GM18858 (cell line): ENCODE results near the gene CYB5RL.
"Not testable (repeated sequence)": the region's sequence is repeated elsewhere in the genome, so short reads cannot be mapped to it uniquely, and the experiment has no call there.

Source experiments
- ATAC-seq: cut with Tn5 transposase; IDR thresholded peaks from one replicate; pipeline ENCODE4 v1.9.1; 2021; ENCODE audit not compliant: unreplicated experiment

The CYB5RL gene

DNA sequence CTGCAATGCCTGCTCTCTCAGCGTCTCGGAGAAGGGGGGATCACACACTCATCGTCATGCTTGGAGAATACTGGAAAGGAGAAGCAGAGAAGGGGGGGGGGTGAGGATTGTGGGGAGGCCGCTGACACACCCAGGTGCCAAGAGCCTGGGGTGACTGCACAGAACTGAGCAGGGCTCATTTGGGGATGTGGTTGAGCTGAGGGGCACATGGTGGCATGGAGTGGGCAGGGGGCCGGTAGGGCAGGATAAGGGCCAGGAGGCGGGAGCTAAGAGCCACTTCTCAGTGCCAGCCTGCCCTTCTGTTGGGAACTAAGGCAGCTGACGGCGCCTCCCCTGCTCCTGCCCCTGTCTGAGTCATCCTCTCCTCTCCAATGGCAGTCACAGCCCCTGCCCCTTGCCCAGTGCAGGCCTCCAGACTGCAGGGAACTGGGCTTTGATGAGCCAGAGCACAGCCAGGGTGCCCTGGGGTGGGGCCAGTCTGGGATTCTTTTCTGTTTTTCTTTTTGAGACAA, 27.3 kb upstream of the CYB5RL start:
- no peak for ATAC-seq

DNA sequence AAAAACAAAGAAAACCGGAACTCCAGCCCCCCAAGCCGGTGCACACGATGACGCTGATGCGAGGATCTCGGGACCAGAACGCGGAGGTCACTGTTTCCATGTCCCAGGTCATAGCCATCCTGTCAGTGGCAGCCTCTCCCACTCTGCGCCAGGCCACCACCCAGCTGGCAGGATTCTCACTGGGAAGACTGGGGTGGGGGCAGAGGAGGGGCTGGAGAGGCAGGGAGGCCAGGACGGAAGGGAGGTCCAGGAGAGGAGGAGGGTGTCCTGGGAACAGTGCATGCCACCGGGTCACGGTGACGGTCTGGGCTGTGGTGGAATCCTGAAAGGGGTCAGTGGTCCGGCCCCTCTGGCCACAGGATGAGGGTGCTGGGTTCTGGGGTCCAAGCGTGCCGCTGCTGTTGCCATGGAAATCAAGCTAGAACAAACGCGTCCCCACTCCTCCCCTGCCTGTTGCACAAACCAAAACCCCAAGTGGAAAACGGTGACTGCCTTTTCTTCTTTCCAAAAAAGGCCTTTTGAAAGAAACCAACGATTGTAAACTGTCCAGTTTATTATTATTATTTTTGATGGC, 26.2 kb upstream of the CYB5RL start:
- ATAC-seq = no peak

DNA sequence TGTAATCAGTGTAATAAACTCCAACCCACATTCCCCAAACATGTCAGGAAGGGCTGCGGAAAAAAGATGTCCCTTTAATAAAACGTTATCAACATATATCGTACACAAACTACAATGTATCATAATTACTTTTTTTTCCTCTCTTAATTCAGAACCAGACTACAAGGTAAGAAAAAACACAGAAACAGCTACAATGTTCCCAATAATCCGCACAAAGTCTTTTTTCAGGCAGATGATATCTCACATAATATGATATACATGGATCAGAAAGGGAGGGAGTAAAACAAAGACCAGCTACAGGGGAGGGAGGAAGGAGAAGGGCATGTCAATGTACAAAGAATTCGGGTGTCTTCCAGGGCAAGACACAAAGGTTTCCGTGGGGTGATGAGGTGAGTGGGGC, 25.5 kb upstream of the CYB5RL start:
- ATAC-seq = no peak

DNA sequence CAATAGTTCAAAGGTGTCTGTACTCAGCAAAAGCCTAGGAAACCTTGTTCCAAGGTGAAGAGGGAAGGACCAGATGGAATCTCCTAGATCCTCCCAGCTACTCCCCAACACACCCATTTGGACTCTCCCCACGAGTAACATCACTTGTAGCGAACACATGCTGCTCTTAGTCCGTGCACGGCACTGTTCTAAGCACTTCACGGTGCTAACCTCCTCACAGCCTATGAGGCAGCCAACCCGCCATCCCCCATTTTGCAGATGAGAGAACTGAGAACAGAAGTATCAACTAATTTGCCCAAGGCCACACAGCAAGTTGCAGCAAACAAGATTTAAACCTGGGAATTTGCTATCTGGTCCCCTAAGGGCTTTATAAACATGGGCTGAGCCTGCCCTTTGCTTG, 24.4 kb upstream of the CYB5RL start:
- ATAC-seq = no peak

DNA sequence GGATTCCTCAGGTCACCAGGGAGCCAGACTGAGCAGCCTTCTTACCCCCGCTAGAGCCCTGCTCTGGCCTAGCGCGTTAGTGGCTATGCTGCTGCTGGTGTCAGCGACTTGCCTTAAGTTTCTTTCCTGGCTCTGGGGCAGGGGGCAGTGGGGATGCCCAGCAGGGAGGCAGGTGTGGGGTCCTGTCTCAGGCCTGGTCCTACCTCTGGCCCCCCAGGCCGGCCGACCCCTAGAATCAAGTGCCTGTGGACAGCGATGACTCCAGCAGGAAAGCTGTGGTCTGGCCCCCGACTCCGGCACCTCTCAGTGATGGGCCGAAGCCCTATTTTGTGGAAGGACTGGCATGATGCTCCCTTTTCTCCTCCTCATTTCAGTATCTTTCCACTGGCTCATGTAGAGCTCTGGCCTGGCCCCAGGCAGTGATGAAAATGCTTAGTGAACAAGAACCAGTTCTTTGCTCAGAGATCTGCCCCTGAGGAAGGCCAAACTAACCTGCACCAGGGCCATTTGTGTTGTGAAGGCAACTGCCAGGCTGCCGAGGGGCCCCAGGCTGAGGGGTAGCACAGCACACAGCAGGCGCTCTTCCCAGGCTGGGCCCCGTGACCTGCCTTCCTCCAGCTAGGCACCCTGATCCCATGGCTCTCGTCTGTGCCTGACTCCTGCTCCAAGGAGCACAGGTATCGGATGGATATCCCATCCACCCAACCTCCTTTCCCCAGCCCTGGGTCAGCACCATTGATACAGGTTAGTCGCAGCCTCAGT, 23.8 kb upstream of the CYB5RL start:
- no peak for ATAC-seq

DNA sequence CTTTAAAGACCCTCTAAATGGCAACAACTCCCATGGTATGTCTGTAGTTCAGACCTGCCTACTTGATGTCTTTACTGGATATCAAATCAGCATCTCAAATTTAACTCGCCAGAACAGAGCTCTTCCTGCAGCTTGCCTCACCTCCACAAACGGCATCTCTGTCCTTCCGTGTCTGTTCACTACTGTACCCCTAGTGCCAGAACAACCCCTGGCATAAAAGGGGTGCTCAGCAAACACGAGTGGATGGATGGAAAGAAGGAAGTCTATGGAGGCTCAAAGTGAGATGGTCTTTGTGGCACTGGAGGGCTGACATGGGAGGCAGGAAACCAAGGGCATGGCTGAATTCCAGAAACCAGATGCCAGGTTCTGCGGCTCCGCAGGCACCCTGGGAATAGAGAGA, 22.9 kb upstream of the CYB5RL start:
- no peak for ATAC-seq

DNA sequence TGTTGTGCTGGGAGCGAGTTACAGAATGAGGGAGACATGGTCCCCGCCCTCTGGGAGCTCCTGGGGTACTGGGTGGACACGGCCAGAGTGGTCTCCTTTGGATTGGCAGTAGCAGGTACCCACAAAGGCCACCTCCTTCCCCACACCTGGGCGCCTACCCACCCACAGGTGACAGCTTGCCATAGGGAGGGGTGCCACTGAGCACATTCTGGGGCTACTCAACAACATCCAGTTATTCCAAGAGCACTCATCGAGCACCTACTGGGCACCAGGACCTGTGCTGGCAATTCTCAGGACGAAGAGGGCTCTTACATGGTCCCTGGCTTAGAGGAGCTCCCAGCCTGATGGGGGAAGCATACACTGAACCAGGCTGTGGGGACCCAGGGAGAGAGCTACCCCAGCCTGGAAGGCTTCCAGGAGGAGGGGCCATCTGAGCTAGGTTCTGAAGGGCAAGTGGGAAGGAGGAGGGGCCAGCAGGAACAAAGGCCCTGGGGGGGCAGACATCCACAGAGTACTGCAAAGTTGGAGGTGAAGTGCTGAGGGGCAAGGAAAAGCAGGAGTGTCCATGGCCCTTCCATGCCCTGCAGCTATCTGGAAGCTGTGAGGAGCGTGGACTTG, 22.1 kb upstream of the CYB5RL start:
- ATAC-seq = no peak

DNA sequence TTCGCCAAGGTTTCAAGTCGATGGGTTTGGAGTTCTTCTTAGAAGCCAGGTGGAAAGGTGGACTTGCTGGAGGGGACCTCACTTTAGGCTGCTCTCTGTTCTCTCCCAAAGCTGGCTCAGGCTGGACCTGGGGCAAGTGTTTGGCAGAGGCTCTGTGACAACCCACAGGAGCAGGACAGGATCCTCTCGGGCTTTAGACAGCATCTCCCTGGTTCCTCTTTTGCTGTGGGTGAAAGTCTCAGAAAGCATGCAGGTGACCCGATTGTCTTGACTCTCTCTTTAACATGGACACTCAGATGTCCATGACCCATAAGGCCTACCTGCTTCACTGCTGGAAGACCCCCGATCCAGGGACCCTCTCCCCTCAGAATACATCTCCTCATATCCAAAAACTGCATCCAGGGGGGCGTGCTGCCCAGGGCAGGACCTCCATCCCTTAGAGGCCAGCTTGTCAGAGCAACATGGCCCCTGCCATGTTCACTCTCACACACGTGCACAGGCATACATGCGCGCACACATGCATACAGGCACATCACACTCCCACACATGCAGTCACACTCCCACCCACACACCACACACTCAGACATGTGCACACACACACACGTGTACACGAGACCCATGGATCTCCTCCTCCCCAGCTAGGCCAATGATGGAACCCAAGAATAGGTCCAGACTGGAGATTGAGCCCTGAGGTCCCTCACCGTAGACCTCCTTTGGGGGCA, 21.4 kb upstream of the CYB5RL start:
- ATAC-seq = no peak

DNA sequence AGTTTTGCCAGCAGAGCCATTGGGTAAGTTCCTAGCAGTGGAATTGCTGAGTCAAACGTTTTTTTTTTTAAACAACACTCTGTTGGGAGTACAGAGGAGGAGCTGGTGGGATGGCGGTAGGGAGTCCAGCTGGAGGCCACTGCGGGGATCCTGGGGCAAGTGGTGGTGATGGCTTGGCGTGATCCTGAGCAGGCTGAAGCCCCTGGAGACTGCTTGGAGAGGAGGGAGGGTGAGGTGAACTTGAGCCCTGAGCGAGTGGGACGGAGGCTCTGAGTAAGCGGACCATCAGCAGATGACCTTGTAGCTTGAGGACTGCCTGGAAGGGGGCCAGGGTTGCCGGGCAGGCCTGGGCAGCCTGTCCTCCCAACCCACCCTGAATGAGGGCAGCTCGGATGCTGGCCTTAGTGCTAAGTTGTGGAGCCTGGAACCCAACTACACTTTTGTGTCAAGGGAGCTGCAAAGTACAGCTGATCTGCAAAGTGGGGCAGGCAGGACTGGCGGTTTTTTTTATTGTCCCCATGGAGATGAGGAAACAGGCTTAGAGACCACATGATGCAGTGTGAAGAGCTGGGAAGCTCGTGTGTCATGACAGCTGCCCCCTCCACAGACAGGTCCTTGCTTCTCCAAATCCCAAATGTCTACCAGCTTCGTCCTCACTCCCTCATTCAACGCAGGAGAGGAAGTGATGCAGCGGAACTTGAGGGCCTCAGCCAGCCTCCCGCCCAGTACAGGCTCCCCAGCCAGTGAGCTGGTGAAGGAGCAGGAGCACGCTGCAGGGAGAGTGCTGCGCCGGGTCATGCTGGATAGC, 20.4 kb upstream of the CYB5RL start:
- ATAC-seq = no peak

DNA sequence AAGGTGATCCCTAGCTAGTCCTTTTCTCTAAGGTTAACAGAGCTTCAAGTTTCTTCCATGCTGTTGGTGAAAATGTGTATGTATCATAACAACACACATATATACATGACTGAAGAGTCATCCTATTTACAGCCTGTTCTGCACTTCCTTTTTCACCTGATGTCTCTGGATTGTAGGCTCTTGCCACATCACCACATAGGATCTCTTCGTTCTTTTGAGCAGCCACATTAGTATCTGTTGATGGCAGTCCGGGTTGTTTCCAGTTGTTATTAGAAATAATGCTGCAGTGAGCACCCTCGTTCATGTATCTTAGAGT, 19.8 kb upstream of the CYB5RL start:
- no peak for ATAC-seq

DNA sequence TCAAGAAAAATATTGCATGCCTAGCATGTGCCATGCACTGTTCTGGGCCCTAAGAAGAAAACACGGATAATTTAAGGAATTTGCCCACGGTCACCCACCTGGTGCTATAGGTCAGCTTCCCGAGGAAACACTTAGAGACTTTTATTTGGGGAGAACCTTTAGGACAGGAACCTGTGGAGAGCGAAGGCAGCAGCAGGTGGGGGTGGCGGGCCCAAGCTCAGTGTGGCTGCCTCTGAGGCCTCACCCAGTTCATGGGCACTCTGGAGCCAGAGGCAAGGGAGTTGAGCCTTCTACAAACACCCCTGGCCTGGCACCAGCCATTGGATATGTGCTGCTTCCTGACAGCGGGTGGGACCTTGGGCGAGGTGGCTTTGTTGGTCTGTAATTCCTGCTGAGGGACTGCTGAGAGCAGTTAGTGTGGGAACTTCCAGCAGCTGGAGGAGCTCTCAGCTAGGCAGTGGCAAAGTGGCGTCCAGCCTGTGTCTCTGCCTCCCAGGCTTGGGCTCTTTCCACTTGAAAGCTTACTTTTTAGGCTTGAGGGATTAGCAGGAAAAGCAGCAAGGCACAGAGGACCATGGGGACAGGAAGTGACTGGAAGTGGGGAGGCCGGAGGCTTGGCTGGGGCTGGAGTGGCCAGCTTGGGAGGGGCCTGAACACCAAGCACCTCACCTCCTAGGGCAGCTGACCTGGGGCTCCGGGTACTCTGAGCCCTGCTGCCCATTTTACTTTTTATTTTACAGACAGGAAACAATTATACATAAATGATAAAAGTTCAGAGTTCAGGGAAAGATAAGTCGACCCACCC, 19.3 kb upstream of the CYB5RL start:
- ATAC-seq = no peak

DNA sequence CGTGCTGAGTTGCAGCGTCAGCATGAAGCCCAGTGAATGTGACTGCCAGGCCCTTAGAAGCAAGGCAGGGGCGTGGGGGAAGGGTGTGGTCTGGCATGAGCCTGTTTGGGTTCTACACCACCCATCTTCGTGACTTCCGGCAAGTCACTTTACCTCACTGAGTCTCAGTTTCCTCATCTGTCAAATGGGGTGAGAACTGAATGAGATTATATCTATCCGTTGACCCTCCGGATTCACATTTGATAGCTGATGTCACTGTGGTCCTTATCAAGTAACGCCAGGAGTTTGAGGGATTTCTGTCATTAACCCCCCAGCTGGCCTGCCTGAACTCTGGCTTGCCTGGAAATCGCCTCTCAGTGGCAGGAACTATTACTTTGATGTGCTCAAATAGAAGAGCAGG, 15.7 kb upstream of the CYB5RL start:
- ATAC-seq = no peak

DNA sequence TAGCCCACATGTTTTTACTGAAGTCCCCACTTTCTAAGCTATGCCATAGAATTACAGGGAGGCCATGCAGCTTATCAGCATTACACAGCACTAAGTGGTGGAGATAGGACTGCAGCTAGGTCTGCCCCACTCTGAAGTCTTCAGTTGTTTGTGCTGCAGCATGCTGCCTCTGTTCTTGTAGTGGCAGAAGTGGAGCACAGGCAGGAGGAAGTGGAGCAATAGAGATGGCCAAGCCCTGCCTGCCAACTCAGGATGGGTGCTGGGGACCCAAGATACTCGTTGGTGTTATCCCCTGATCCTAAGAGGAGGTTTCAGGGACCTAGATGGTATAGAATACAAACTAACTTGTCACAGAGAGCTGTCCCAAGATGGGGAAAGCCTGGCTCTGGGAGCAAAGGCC, 13.0 kb upstream of the CYB5RL start:
- no peak for ATAC-seq

DNA sequence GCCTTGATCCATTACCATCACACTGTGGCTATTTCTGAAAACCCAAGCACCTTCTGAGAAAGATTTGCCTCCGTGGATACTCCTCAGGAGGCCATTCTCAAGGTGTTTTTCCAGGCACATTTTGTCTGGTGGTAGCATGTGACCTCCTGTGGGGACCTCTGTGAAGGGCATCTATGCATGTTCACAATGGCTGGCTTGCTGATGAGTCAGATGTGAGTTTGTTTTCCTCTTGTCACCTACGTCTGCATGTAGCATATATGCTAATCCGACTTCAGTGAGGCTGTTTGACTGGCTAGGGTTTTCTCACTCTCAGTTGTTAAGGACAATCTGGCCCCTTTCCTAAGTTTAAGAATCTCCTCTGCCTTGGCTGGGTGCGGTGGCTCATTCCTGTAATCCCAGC, 8.1 kb upstream of the CYB5RL start:
- ATAC-seq = not testable (repeated sequence)

DNA sequence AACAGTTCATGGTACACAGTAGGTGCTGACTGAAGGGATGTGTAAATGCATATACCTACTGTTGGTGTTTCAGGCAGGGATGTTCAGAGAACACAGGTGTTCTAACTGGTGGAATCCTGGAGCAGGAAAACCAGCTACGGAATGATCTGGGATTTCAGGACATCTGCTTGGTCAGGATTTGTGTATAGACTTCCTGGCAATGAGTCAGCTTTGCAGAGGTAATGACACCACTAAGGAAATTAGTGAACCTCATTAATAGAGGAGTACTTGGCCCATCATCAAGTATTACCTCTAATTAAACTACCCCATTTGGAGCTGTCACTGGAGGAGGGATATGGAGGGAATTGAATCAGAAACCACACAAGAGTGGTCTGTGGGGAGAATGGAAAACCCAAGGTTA, 7.5 kb upstream of the CYB5RL start:
- ATAC-seq = no peak

DNA sequence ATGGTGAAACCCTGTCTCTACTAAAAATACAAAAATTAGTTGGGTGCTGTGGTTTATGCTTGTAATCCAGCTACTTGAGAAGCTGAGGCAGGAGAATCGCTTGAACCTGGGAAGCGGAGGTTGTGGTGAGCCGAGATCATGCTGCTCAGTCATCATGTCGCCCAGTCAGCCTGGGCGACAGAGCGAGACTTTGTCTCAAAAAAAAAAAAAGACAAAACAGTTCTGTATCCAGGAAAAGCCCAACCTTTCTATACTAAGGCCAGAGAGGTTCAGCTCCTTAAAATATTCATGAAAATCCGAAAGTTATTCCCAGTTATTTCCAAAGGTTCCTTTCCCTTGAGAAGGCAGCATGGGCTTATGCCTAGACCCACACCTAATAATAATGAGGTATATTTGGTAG, 4.4 kb upstream of the CYB5RL start:
- no peak for ATAC-seq

DNA sequence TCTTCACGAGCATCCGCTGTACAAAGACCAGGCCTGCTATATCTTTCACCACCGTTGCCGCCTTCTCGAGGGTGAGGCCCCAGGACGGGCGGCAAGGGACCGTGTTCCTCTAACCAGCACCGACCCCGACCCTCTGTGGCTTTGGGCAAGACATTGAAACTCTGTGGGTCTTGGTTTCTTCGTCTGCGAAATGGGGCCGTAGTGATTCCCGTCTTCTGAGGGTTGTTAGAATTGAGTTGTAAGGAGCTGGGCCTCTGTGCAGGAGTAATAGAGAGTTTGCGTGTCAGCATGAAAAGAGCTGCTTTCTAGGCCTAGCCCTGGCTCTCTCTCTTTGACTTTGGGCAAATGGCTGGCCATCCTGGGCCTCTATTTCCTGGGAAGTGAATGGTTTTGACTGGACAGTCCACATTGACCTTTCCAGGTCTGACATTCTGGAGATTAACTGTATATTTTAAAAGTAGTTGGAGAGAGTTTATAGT, 728 bp upstream of the CYB5RL start:
- ATAC-seq = no peak

DNA sequence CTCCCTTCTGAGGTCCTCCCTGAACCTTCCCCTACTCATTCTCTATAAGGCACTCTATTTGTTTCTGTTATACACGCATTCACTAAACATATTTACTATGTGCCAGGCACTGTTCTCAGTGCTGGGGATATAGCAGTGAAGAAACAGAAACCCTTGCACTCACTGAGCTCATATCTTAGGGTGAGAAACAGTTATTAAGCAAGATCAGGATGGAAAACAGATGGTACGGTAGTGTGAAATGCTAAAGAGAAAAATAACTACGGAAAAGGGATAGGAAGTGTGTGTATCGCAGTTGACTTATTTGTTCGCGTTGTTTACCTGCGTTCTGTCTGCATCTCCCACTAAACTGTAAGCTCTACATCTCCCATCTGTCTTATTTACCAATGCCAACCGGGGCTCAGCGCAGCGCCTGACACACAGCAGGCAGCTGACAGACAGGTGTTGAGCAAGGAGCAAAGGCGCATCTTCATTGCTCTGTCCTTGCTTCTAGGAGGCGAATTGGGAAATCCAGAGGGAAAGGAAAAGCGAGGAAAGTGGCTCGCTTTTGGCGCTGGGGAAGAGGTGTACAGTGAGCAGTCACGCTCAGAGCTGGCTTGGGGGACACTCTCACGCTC, 572 bp downstream of the CYB5RL start:
- ATAC-seq = no peak

DNA sequence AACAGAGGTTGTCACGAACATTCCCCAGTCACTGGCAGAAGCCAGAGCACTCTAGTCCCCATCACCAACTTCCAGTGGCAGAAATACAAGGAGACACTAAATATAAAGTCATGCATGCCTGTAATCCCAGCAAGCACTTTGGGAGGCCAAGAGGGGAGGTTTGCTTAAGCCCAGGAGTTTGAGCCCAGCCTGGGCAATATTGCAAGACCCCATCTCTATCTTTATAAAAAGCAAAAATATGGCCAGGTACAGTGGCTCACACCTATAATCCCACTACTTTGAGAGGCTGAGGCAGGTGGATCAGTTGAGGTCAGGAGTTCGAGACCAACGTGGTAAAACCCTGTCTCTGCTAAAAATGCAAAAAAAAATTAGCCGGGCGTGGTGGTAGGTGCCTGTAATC, 6.4 kb downstream of the CYB5RL start:
- no peak for ATAC-seq

DNA sequence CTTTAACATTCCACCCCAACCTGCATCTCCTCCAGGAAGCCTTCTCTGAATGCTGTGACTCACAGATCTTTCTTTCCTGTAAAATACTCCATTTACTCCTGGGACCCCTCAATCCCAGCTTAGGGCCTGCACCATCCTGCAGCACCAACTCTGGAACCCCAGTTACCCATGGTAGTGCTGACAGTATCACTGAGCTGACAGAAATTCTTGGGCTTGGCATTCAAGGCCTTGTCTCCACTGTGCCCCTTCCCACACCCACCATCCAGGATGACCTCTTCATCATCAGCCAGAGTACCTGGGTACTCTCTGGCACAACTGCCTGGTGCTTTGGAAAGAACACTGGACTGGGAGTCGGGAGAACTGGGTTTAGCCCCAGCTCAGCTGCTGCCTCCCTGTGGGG, 8.3 kb downstream of the CYB5RL start:
- ATAC-seq = no peak
